ENCODE data around the gene HNRNPA1L2. TPM values are rescaled to one million over a fixed set of nuclear protein-coding genes. Genes with fewer than 3 reads are reported as not detected.
A peak's percentile ranks its signal among the peaks of the same experiment; 100 is the strongest.

The HNRNPA1L2 gene
- total RNA-seq, 2 experiments from 2014 or later: 6.9 to 8.9 TPM

- POLR2A ChIA-PET: no interaction called here
- Mint-ChIP-seq H3K27ac (no peak overlapping the region), H3K4me3 (no peak overlapping the region), H3K9me3 (ENCODE audit: low read depth) (no peaks in the 10 kb centered on the region), H3K4me1 (peaks cover 14% of the 10 kb centered on the region), H3K36me3 (ENCODE audit: low read depth) (peaks cover 26% of the 10 kb centered on the region), H3K27me3 (no peaks in the 10 kb centered on the region)
- ATAC-seq (no peak), DNase-seq (no peak)
- CTCF ChIA-PET: no interaction called here
- intact Hi-C loops (cut with DNase I, micrococcal nuclease): no loop called here
Measured at GRCh38 chr13:52650731-52651130, 8.5 kb downstream of the HNRNPA1L2 start.

GRCh38 chr13:52651897-52652195, 9.6 kb downstream of the HNRNPA1L2 start:
- Mint-ChIP-seq H3K27me3 (no peaks in the 10 kb centered on the region), H3K4me3 (no peak overlapping the region), H3K4me1 (peaks cover 14% of the 10 kb centered on the region), H3K27ac (no peak overlapping the region), H3K9me3 (ENCODE audit: low read depth) (no peaks in the 10 kb centered on the region), H3K36me3 (ENCODE audit: low read depth) (peaks cover 26% of the 10 kb centered on the region)
- ChIA-PET CTCF (interaction anchor here (0.7 to 4.0 kb wide), 9 partner anchors 10 to 500 kb away, joined by 3 to 53 read pairs (median 4); partner anchors contain the start of gene HNRNPA1L2), POLR2A (interaction anchor here (2.1 kb wide), 1 partner anchor 35 kb away, joined by 17 read pairs; no protein-coding TSS in a partner anchor)
- DNase-seq (no peak), ATAC-seq (peak; percentile 4)
- intact Hi-C loops (cut with DNase I, micrococcal nuclease): loop anchor here (1.0 to 2.0 kb wide), 7 partner anchors 35 to 849 kb away; partner anchors contain the start of genes CKAP2 (in 2 of the 2), VPS36 (in 2 of the 2) and ALG11 (in 1 of the 2)

DNA sequence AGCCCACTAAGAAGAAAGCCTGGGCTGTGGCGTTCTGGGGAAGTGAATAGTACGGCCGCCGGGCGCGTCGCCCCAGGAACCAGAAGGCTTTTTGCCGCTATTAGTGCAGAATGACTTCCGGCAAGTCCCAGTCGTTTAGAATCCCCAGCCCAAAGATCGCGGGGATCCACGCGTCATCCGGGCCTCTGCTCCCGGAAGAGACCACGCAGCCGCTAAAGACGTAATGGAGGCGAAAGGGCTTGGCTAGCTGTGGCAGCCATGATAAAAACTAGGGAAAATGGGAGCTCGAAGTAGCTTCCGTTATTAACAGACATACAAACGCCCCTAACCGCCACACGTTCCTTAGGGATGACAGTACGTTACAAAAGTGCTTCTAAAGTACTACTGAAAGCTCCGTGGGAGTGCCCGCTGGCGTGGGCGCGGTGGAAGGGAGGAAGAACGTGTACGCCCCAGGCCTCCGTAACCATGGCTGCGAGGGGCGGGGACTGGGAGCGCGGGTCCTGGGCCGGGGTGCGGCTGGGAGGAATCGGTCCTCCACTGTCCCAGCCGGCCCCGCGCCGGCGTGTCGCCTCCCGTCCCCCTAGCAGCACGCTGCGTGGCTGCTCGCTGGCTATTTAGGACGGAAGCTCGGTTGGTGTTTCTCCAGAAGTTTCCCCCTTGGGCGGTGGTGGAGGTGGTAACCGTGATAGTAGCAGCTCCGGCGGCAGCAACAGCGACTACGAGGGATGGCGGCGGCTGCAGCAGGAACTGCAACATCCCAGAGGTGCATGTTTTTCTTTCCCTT, 10.2 kb downstream of the HNRNPA1L2 start, which contains the start of gene SUGT1:
SUGT1 (plus strand) TSS at position 641 of the 784 bp plus-strand sequence; CDS start at position 726, 85 bp downstream.
- Mint-ChIP-seq H3K4me1 (peaks cover 14% of the 10 kb centered on the region), H3K4me3 (no peak within 1 kb of the TSS), H3K36me3 (ENCODE audit: low read depth) (peaks cover 26% of the 10 kb centered on the region), H3K27ac (no peak within 1 kb of the TSS), H3K9me3 (ENCODE audit: low read depth) (no peaks in the 10 kb centered on the region), H3K27me3 (no peaks in the 10 kb centered on the region)
- POLR2A ChIA-PET: interaction anchor here (0.6 to 2.1 kb wide), 4 partner anchors 13 to 640 kb away, joined by 3 to 17 read pairs (median 4); partner anchors contain the start of genes ALG11 and VPS36
- CTCF ChIA-PET: interaction anchor here (0.6 to 4.0 kb wide), 19 partner anchors 11 to 499 kb away, joined by 3 to 53 read pairs (median 4); partner anchors contain the start of gene HNRNPA1L2
- intact Hi-C loops (cut with DNase I, micrococcal nuclease): loop anchor here (1.0 to 2.0 kb wide), 7 partner anchors 35 to 850 kb away; partner anchors contain the start of genes CKAP2 (in 2 of the 2), VPS36 (in 2 of the 2) and ALG11 (in 1 of the 2)
- DNase-seq (peak; percentile 97), ATAC-seq (peak; percentile 96)

- no peak overlapping the region for H3K4me3 Mint-ChIP-seq
- peaks cover 26% of the 10 kb centered on the region for H3K36me3 Mint-ChIP-seq (ENCODE audit: low read depth)
- ATAC-seq (peak; percentile 25), DNase-seq (no peak)
- ChIA-PET CTCF (interaction anchor here (0.6 to 4.0 kb wide), 19 partner anchors 10 to 299 kb away, joined by 3 to 53 read pairs (median 4); partner anchors contain the start of gene HNRNPA1L2), POLR2A (interaction anchor here (0.6 to 2.1 kb wide), 5 partner anchors 12 to 651 kb away, joined by 3 to 17 read pairs (median 4); partner anchors contain the start of genes ALG11 and VPS36)
- peaks cover 14% of the 10 kb centered on the region for H3K4me1 Mint-ChIP-seq
- intact Hi-C loops (cut with DNase I, micrococcal nuclease): loop anchor here (1.0 to 2.0 kb wide), 7 partner anchors 36 to 850 kb away; partner anchors contain the start of genes CKAP2 (in 2 of the 2), VPS36 (in 2 of the 2) and ALG11 (in 1 of the 2)
- no peak overlapping the region for H3K27ac Mint-ChIP-seq
- no peaks in the 10 kb centered on the region for H3K9me3 Mint-ChIP-seq (ENCODE audit: low read depth)
- no peaks in the 10 kb centered on the region for H3K27me3 Mint-ChIP-seq
Measured at GRCh38 chr13:52652980-52653303, 10.7 kb downstream of the HNRNPA1L2 start.

DNA sequence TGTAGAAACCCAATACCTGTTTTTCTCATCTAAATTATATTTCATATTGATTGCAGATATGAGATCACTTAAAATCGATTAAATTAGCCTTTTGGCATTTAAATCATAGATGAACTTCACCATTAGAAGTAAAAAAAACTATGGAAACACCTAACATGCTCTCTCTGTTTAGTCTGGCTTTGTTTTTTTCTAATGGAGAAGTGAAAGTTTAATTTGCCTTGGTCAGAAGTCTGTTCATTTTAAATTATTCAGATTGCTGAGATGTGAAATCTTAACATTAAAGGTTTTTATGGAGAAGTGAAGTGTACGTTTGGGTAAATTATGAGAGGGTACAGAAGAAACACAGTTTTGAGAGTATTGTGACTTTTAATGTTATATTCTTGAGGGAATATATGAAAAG, 17.1 kb downstream of the HNRNPA1L2 start:
- H3K9me3 Mint-ChIP-seq (ENCODE audit: low read depth): no peaks in the 10 kb centered on the region
- intact Hi-C loops (cut with DNase I, micrococcal nuclease): no loop called here
- ChIA-PET CTCF (interaction anchor here (1.1 kb wide), 1 partner anchor 189 kb away, joined by 3 read pairs; the partner anchor contains the start of gene PCDH8), POLR2A (no interaction called here)
- H3K36me3 Mint-ChIP-seq (ENCODE audit: low read depth): peaks cover 29% of the 10 kb centered on the region
- ATAC-seq: no peak
- no peak overlapping the region for H3K4me3 Mint-ChIP-seq
- no peaks in the 10 kb centered on the region for H3K27me3 Mint-ChIP-seq
- H3K4me1 Mint-ChIP-seq: peaks cover 11% of the 10 kb centered on the region
- DNase-seq: no peak
- no peak overlapping the region for H3K27ac Mint-ChIP-seq

DNA sequence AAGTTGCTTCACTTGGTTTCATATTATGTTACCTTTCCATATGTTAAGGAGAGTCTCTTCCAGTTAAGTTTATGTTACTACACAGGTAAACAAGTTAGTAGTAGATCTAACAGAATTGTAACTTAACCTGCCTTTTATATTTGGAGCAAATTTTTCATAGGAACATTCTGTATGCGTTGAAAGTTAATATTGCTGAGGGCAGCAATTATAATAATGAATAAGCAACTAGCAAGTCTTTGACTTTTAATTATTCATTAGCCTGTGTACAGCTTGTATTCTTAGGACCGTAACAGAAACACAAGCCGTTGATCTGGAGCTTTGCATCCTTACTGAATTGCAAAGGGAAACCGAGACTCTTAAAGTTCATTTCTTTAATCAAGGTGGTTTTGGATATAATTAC, 22.0 kb downstream of the HNRNPA1L2 start:
- no peak for DNase-seq
- no peak overlapping the region for H3K27ac Mint-ChIP-seq
- no peaks in the 10 kb centered on the region for H3K9me3 Mint-ChIP-seq (ENCODE audit: low read depth)
- CTCF ChIA-PET: interaction anchor here (0.9 to 5.2 kb wide), 7 partner anchors 11 to 304 kb away, joined by 3 to 53 read pairs (median 7); partner anchors contain the start of gene SUGT1
- peaks cover 9% of the 10 kb centered on the region for H3K4me1 Mint-ChIP-seq
- no peak overlapping the region for H3K4me3 Mint-ChIP-seq
- H3K27me3 Mint-ChIP-seq: no peaks in the 10 kb centered on the region
- POLR2A ChIA-PET: no interaction called here
- peaks cover 42% of the 10 kb centered on the region for H3K36me3 Mint-ChIP-seq (ENCODE audit: low read depth)
- no peak for ATAC-seq
- intact Hi-C loops (cut with DNase I, micrococcal nuclease): no loop called here

- H3K9me3 Mint-ChIP-seq (ENCODE audit: low read depth): no peaks in the 10 kb centered on the region
- H3K27ac Mint-ChIP-seq: no peak overlapping the region
- DNase-seq: no peak
Measured at GRCh38 chr13:52665325-52665724, 23.1 kb downstream of the HNRNPA1L2 start.

GRCh38 chr13:52669677-52670076, 27.4 kb downstream of the HNRNPA1L2 start:
- peaks cover 27% of the 10 kb centered on the region for H3K36me3 Mint-ChIP-seq (ENCODE audit: low read depth)
- H3K4me3 Mint-ChIP-seq: no peak overlapping the region
- H3K27me3 Mint-ChIP-seq: no peaks in the 10 kb centered on the region
- peaks cover under 1% of the 10 kb centered on the region for H3K4me1 Mint-ChIP-seq
- ATAC-seq: no peak
- H3K9me3 Mint-ChIP-seq (ENCODE audit: low read depth): no peaks in the 10 kb centered on the region
- ChIA-PET CTCF (no interaction called here), POLR2A (no interaction called here)
- intact Hi-C loops (cut with DNase I, micrococcal nuclease): loop anchor here in 1 of 2 experiments (5.0 kb wide), 1 partner anchor 298 kb away; no protein-coding TSS in a partner anchor
- DNase-seq: no peak
- no peak overlapping the region for H3K27ac Mint-ChIP-seq

More at GRCh38 chr13:52665325-52665724, 23.1 kb downstream of the HNRNPA1L2 start:
- H3K4me3 Mint-ChIP-seq: no peak overlapping the region
- peaks cover 35% of the 10 kb centered on the region for H3K36me3 Mint-ChIP-seq (ENCODE audit: low read depth)
- ChIA-PET POLR2A (interaction anchor here (0.7 to 1.3 kb wide), 3 partner anchors 13 to 216 kb away, joined by 3 to 5 read pairs (median 4); partner anchors contain the start of gene SUGT1), CTCF (interaction anchor here (0.7 to 5.2 kb wide), 15 partner anchors 8 to 1176 kb away, joined by 3 to 53 read pairs (median 4); partner anchors contain the start of genes PCDH8 and SUGT1)
- intact Hi-C loops (cut with DNase I, micrococcal nuclease): loop anchor here in 1 of 2 experiments (1.0 to 5.0 kb wide), 2 partner anchors 144 to 302 kb away; no protein-coding TSS in a partner anchor
- no peaks in the 10 kb centered on the region for H3K27me3 Mint-ChIP-seq
- H3K4me1 Mint-ChIP-seq: peaks cover 4% of the 10 kb centered on the region
- peak; percentile 26 for ATAC-seq

DNA sequence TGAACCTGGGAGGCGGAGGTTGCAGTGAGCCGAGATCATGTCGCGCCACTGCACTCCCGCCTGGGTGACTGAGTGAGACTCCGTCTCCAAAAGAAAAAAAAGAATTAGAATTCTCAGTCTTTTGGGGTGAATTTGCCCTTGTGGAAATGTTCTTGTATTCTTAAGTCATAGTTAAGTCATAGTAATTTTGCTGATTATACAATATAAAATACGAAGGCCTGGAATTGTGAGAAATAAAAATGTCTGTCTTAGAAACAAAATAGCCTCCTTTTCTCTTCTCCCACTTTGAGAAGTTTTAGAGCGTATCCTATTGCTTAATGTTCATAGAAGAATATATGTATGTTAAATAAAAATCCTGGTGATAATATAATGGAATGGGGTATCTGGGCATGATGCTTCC, 28.5 kb downstream of the HNRNPA1L2 start:
- H3K36me3 Mint-ChIP-seq (ENCODE audit: low read depth): peaks cover 24% of the 10 kb centered on the region
- no peak for DNase-seq
- ChIA-PET CTCF (no interaction called here), POLR2A (no interaction called here)
- H3K4me3 Mint-ChIP-seq: no peak overlapping the region
- H3K27me3 Mint-ChIP-seq: no peaks in the 10 kb centered on the region
- H3K4me1 Mint-ChIP-seq: no peaks in the 10 kb centered on the region
- H3K27ac Mint-ChIP-seq: no peak overlapping the region
- intact Hi-C loops (cut with DNase I, micrococcal nuclease): no loop called here
- no peak for ATAC-seq
- H3K9me3 Mint-ChIP-seq (ENCODE audit: low read depth): no peaks in the 10 kb centered on the region

- Mint-ChIP-seq H3K9me3 (ENCODE audit: low read depth) (no peaks in the 10 kb centered on the region), H3K27me3 (no peaks in the 10 kb centered on the region), H3K36me3 (ENCODE audit: low read depth) (peaks cover 29% of the 10 kb centered on the region), H3K4me1 (no peaks in the 10 kb centered on the region), H3K27ac (no peak overlapping the region), H3K4me3 (no peak overlapping the region)
- ChIA-PET CTCF (interaction anchor here (1.0 to 1.1 kb wide), 2 partner anchors 12 to 38 kb away, joined by 3 read pairs; no protein-coding TSS in a partner anchor), POLR2A (no interaction called here)
- intact Hi-C loops (cut with DNase I, micrococcal nuclease): no loop called here
- no peak for ATAC-seq
- DNase-seq: no peak
Measured at GRCh38 chr13:52673465-52673864, 31.2 kb downstream of the HNRNPA1L2 start.

DNA sequence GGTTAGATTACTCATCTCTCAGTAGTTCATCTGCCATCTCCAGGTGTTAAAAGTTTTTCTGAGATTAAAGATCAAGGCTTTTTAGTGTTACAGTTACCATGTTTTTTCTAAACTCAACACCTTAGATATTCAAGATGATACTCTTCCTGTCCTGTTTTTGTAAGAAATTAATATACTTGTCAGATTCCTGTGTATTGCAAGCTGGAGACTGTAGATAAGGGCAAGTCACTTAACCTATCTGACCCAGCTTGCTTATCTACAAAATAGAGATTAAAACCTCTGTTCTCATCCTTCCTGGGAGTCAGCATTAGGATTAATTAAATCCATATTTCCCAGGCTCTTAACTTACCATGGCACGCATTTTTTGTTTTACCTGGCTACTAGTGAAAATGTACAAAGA, 35.6 kb downstream of the HNRNPA1L2 start:
- no peaks in the 10 kb centered on the region for H3K9me3 Mint-ChIP-seq (ENCODE audit: low read depth)
- intact Hi-C loops (cut with DNase I, micrococcal nuclease): no loop called here
- peaks cover 46% of the 10 kb centered on the region for H3K36me3 Mint-ChIP-seq (ENCODE audit: low read depth)
- H3K27ac Mint-ChIP-seq: no peak overlapping the region
- no peaks in the 10 kb centered on the region for H3K4me1 Mint-ChIP-seq
- no peak for ATAC-seq
- POLR2A ChIA-PET: no interaction called here
- CTCF ChIA-PET: no interaction called here
- no peaks in the 10 kb centered on the region for H3K27me3 Mint-ChIP-seq
- no peak overlapping the region for H3K4me3 Mint-ChIP-seq
- no peak for DNase-seq

Measured in activated CD4-positive, alpha-beta T cell treated with anti-CD3 and anti-CD28 coated beads for 36 hours (primary cell).